Activated CD8-positive, alpha-beta T cell treated with anti-CD3 and anti-CD28 coated beads, Interleukin-2, amount 10 ng/mL, durations not matched to agents 7 days and 5 days (primary cell): ENCODE results near the gene HTRA3. TPM values are rescaled to one million over a fixed set of nuclear protein-coding genes. Genes with fewer than 3 reads are reported as not detected.

Source experiments
- ATAC-seq: fragments of 150-1000 bp; cut with Tn5 transposase; one replicate; pipeline ENCODE4 v1.10.0; 2021; ENCODE audit warnings: moderate library complexity
- CTCF ChIA-PET: fragments of 350-600 bp; sonication (Branson Sonifier 250); formaldehyde crosslinking; loops from one replicate; lab custom pipeline; 2021; ENCODE audit warnings: antibody characterized with exemption; lab: Charles Lee
- POLR2A ChIA-PET: fragments of 350-600 bp; sonication (Branson Sonifier 250); formaldehyde crosslinking; loops from one replicate; lab custom pipeline; 2021; ENCODE audit warnings: antibody characterized with exemption; lab: Charles Lee
- DNase-seq: peaks from one replicate; pipeline ENCODE4 v3.0.0-alpha.2; 2020
- H3K27ac Mint-ChIP-seq: one replicate; pipeline ENCODE4 v1.8.0; 2021; ENCODE audit warnings: mild to moderate bottlenecking, mixed read lengths
- H3K27me3 Mint-ChIP-seq: one replicate; pipeline ENCODE4 v1.8.0; 2021; ENCODE audit warnings: low read depth, mixed read lengths
- H3K36me3 Mint-ChIP-seq: one replicate; pipeline ENCODE4 v1.8.0; 2021; ENCODE audit warnings: low read depth, mixed read lengths
- H3K4me1 Mint-ChIP-seq: one replicate; pipeline ENCODE4 v1.8.0; 2021; ENCODE audit warnings: low read depth, mixed read lengths
- H3K4me3 Mint-ChIP-seq: one replicate; pipeline ENCODE4 v1.8.0; 2021; ENCODE audit warnings: mild to moderate bottlenecking, mixed read lengths
- H3K9me3 Mint-ChIP-seq: one replicate; pipeline ENCODE4 v1.8.0; 2022; ENCODE audit warnings: mixed read lengths; ENCODE audit not compliant: insufficient read depth
- total RNA-seq, 2 experiments: library from RNA; stranded (reverse); gene quantifications; one replicate each; pipeline ENCODE4 v1.2.3, GENCODE V29; 2021

Gene HTRA3
- total RNA-seq, 2 experiments from 2014 or later, result not detected

DNA sequence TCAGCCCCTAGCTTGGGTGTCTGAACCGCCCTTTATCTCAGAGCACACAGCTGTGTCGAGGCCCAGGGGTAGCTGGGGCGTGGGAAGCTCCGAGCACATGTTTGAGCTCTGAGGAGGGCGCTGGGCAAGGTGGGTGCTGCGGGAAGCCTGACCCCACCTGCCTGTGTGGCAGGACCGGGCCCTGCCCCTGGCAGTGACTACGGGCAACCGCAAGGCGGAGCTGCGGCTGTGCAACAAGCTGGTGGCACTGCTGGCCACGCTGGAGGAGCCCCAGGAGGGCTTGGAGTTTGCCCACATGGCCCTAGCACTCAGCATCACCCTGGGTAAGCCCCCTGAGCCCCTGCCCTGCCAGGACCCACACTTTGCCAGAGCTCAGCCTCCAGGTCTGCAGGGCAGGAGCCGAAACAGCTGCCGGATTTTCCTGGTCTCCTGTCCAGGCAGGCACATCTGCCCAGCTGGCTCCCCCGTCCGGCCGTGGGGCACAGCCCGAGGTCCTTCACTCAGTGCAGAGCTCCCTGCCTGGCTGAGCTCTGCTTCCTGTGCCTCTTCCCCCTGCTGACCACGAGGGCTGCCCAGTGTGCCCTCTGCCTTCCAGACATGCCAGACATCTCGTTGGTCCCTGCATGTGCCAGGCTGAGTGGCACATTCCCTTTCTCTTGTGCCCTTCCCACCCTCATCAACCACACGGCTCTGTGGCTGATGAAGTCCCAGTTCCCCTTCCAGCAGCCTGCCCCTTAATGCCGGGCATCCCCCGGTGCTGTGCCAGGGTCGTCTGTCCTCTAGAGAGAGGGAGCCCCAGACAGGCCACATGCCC, 33.2 kb upstream of the HTRA3 start:
- H3K4me1 Mint-ChIP-seq, result no peaks in the 10 kb centered on the region
- POLR2A ChIA-PET, result no interaction called here
- H3K27me3 Mint-ChIP-seq, result no peaks in the 10 kb centered on the region
- H3K4me3 Mint-ChIP-seq, result no peak overlapping the region
- CTCF ChIA-PET, result interaction anchor here (2.1 kb wide), 1 partner anchor 60 kb away, joined by 7 read pairs; no protein-coding TSS in a partner anchor
- ATAC-seq, result no peak
- DNase-seq, result no peak
- H3K27ac Mint-ChIP-seq, result no peak overlapping the region
- no peaks in the 10 kb centered on the region for H3K9me3 Mint-ChIP-seq
- peaks cover 2% of the 10 kb centered on the region for H3K36me3 Mint-ChIP-seq

DNA sequence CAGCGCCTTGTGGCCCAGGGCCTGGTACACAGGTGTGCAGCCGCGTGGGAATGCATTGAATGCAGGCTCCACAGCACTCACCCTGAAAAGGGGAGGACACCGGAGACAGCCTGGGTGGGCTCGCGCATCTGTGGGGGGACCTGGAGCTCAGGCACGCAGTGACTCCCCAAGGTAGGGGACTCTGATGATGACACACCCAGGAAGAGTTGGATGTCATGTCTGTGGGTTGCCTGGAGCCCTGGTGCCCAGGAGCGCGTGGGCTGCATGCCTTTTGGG, 32.7 kb upstream of the HTRA3 start:
- no peak for DNase-seq
- H3K9me3 Mint-ChIP-seq, result no peaks in the 10 kb centered on the region
- H3K36me3 Mint-ChIP-seq, result peaks cover 2% of the 10 kb centered on the region
- H3K4me1 Mint-ChIP-seq, result peaks cover 4% of the 10 kb centered on the region
- no peak for ATAC-seq
- no peaks in the 10 kb centered on the region for H3K27me3 Mint-ChIP-seq
- CTCF ChIA-PET, result interaction anchor here (2.1 kb wide), 1 partner anchor 60 kb away, joined by 7 read pairs; no protein-coding TSS in a partner anchor
- no peak overlapping the region for H3K27ac Mint-ChIP-seq
- POLR2A ChIA-PET, result no interaction called here
- H3K4me3 Mint-ChIP-seq, result no peak overlapping the region

DNA sequence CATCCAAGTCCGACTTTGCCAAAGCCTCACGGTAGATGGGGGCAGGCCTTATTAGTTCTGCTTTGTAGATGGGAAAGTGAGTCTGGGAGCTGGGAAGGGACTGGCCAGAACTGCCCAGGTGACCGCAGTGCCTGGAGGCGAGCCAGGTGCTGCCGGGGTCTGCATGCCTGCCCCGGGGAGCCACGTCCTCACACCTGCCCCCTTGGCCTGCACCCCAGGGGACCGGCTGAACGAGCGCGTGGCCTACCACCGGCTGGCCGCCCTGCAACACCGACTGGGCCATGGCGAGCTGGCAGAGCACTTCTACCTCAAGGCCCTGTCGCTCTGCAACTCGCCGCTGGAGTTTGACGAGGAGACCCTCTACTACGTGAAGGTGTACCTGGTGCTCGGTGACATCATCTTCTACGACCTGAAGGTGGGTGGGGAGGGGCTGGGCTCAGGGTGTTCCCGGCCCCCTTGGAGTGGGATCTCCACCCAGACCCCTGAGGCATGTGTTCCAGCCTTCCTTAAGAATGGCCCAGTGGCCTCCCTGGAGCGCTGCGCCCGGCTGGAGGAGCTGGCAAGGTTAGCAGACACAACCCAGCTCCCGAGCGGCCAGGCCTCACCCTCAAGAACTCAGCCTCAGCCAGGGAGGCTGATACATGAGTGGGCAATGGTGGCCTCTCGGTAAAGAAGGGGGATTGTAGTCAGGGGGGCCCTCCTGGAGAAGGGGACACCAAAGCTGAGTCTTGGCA, 32.1 kb upstream of the HTRA3 start:
- ChIA-PET POLR2A (no interaction called here), CTCF (interaction anchor here (2.1 kb wide), 1 partner anchor 61 kb away, joined by 7 read pairs; no protein-coding TSS in a partner anchor)
- Mint-ChIP-seq H3K27me3 (no peaks in the 10 kb centered on the region), H3K4me3 (no peak overlapping the region), H3K27ac (no peak overlapping the region), H3K9me3 (no peaks in the 10 kb centered on the region), H3K4me1 (peaks cover 5% of the 10 kb centered on the region), H3K36me3 (peaks cover 2% of the 10 kb centered on the region)
- DNase-seq (no peak), ATAC-seq (no peak)

DNA sequence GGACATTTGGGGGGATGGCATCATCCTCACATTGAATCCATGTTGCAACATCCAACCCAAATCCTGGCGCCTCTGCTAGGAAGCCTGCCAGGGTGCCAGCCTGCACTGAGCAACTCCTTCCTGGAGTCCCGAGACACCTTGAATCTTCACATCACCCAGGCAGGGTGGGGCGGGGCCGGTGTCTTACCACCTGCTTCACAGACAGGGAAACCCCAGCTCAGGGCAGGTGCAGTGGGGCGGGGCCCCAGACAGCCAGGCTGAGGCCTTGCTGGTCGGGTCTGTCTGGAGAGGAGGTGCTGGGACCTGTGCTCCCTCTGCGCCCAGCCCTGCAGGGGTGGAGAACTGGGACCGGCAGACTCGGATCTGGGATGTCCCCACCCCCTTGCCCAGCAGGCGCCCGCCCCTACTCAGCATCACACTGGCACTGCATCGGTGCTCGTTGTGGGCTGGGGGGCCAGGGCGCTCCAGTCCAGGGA, 31.5 kb upstream of the HTRA3 start:
- no peak overlapping the region for H3K27ac Mint-ChIP-seq
- H3K27me3 Mint-ChIP-seq, result no peaks in the 10 kb centered on the region
- no peak overlapping the region for H3K4me3 Mint-ChIP-seq
- H3K36me3 Mint-ChIP-seq, result peaks cover 2% of the 10 kb centered on the region
- H3K9me3 Mint-ChIP-seq, result no peaks in the 10 kb centered on the region
- H3K4me1 Mint-ChIP-seq, result peaks cover 5% of the 10 kb centered on the region
- DNase-seq (no peak), ATAC-seq (no peak)
- CTCF ChIA-PET, result no interaction called here
- POLR2A ChIA-PET, result no interaction called here

DNA sequence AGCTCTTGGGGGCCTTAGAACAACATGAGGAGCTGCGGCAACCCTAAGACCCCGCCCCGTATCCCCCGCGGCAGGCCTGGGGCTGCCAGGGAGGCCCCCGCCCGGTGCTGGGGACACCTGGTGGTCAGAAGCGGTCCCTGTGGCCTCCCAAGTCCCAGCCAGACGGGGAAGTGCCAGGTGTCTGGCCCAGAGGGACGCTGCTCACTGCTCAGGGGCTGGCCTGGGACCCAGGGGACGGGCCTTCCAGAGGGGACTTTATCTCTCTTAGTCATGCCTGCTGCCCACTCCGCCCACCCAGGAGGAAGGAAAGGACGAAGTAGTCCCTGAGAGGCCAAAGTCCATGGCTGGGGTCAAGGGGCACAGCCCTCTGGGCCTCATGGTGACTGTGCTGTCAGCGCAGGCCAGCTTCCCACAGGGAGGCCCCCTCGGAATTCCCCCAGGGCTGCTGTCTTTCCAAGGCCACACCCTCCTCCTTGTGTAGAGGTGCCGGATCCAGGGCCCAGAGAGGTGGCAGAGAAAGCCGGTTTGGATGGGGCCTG, 31.0 kb upstream of the HTRA3 start:
- DNase-seq, result no peak
- ChIA-PET CTCF (no interaction called here), POLR2A (interaction anchor here (0.6 kb wide), 1 partner anchor 91 kb away, joined by 3 read pairs; no protein-coding TSS in a partner anchor)
- H3K27me3 Mint-ChIP-seq, result no peaks in the 10 kb centered on the region
- H3K36me3 Mint-ChIP-seq, result peaks cover 2% of the 10 kb centered on the region
- H3K9me3 Mint-ChIP-seq, result no peaks in the 10 kb centered on the region
- ATAC-seq, result no peak
- H3K4me1 Mint-ChIP-seq, result peaks cover 5% of the 10 kb centered on the region
- no peak overlapping the region for H3K27ac Mint-ChIP-seq
- H3K4me3 Mint-ChIP-seq, result no peak overlapping the region

DNA sequence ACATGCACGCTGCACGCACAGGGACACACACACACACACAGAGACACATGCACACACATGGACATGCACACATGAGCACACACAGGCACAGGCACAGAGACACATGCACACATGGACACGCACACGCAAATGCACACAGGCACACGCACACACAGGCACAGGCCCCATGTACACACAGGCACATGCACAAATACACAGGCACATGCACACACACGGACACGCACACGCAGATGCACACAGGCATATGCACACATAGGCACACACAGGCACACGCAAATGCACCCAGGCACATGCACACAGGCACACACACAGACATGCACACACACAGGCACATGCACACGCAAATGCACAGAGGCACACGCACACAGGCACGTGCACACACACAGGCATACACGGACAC, 30.3 kb upstream of the HTRA3 start:
- Mint-ChIP-seq H3K4me1 (peaks cover 5% of the 10 kb centered on the region), H3K4me3 (no peak overlapping the region), H3K36me3 (peaks cover 2% of the 10 kb centered on the region), H3K9me3 (no peaks in the 10 kb centered on the region), H3K27me3 (no peaks in the 10 kb centered on the region), H3K27ac (no peak overlapping the region)
- CTCF ChIA-PET, result no interaction called here
- no peak for ATAC-seq
- no peak for DNase-seq
- POLR2A ChIA-PET, result interaction anchor here (0.6 kb wide), 1 partner anchor 92 kb away, joined by 3 read pairs; no protein-coding TSS in a partner anchor

DNA sequence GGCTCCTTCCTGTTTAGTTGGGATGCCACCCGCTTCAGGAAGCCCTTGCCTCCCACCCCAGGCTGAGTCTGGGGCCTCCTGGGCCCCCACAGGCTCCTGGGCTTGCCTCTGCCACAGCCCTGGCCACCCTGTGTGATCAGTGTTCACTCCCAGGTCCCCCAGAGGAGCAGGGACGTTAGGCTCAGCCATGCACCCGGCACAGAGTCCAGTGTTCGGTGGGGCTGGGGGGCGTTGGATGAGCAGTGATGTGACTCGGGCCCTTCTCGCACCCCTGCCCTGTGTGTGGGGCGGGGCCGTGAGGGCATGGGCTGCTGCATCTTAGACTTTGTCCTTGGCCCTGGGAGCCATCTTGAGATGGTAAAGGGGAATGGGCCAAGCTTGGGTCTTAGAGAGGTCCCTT, 29.9 kb upstream of the HTRA3 start:
- CTCF ChIA-PET, result no interaction called here

DNA sequence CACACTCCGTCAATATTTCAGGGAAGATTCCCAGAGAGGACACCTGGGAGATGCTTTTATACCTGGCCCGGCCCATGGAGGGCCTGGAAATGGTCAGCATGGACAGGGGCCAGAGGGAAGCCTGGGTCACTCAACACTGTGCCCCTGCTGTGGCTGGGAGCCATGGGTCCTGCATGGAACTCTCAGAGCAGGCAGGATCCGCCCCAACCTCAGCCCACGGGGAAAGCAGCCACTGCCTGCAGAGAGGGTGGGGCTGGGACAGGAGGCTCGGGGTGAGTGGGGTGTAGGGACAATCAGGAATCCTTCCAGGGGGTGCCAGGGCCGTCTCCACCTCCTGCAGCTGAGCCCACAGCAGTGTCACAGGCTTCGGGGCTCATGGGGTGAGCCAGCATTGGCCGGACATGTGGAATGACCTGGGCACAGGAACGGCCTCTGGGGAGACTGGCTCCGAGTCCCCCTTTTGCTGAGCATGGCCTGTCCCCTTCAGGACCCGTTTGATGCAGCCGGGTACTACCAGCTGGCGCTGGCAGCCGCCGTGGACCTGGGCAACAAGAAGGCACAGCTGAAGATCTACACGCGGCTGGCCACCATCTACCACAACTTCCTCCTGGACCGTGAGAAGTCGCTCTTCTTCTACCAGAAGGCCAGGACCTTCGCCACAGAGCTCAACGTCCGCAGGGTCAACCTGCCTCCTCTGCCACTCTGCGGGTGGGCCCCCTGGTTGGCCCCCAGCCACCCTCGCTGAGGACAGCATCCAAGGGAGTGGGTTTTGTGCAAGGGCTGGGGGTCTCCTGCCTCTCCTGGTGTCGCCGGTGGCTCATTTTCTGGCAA, 29.1 kb upstream of the HTRA3 start:
- no peaks in the 10 kb centered on the region for H3K27me3 Mint-ChIP-seq
- DNase-seq, result no peak
- no peaks in the 10 kb centered on the region for H3K9me3 Mint-ChIP-seq
- POLR2A ChIA-PET, result no interaction called here
- H3K4me1 Mint-ChIP-seq, result peaks cover 5% of the 10 kb centered on the region
- H3K36me3 Mint-ChIP-seq, result no peaks in the 10 kb centered on the region
- no peak for ATAC-seq
- CTCF ChIA-PET, result interaction anchor here (1.1 kb wide), 1 partner anchor 64 kb away, joined by 3 read pairs; no protein-coding TSS in a partner anchor
- no peak overlapping the region for H3K4me3 Mint-ChIP-seq
- H3K27ac Mint-ChIP-seq, result no peak overlapping the region

More for the DNA sequence above, 29.9 kb upstream of the HTRA3 start:
- Mint-ChIP-seq H3K27me3 (no peaks in the 10 kb centered on the region), H3K9me3 (no peaks in the 10 kb centered on the region), H3K36me3 (peaks cover under 1% of the 10 kb centered on the region), H3K4me3 (no peak overlapping the region), H3K4me1 (peaks cover 5% of the 10 kb centered on the region), H3K27ac (no peak overlapping the region)
- POLR2A ChIA-PET, result no interaction called here
- ATAC-seq (no peak), DNase-seq (no peak)

DNA sequence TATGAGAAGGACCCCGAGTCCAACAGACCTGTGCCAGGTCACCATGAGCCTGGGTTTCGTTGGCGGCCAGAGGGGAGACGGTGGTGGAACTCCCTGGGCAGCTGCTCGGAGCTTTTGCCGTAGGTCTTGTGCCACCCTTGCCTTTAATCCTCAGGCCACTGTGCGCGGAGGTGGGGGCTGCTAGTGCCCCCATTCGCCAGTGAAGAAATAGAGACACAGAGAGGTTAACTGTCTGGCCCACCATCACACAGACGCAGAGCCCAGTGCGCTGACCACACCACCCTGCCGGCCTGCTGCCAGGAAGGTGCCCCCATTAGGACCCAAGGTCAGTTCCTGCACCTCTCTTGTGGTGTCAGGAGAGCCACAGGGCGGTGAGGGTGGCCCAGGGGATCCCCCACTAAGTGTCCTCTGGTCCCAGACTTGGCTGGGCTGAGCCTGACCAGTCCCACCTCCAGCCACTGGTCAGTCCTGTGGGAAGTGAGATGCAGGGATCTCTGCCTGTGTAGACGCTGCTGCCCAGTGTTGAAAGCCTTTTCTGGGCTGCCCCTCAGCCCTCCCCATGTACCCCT, 28.3 kb upstream of the HTRA3 start:
- ChIA-PET CTCF (interaction anchor here (0.8 to 2.5 kb wide), 7 partner anchors 13 to 195 kb away, joined by 3 to 20 read pairs (median 6); no protein-coding TSS in a partner anchor), POLR2A (no interaction called here)
- Mint-ChIP-seq H3K27ac (no peak overlapping the region), H3K4me1 (peaks cover 5% of the 10 kb centered on the region), H3K4me3 (no peak overlapping the region), H3K27me3 (no peaks in the 10 kb centered on the region), H3K9me3 (no peaks in the 10 kb centered on the region), H3K36me3 (no peaks in the 10 kb centered on the region)
- DNase-seq (no peak), ATAC-seq (no peak)

DNA sequence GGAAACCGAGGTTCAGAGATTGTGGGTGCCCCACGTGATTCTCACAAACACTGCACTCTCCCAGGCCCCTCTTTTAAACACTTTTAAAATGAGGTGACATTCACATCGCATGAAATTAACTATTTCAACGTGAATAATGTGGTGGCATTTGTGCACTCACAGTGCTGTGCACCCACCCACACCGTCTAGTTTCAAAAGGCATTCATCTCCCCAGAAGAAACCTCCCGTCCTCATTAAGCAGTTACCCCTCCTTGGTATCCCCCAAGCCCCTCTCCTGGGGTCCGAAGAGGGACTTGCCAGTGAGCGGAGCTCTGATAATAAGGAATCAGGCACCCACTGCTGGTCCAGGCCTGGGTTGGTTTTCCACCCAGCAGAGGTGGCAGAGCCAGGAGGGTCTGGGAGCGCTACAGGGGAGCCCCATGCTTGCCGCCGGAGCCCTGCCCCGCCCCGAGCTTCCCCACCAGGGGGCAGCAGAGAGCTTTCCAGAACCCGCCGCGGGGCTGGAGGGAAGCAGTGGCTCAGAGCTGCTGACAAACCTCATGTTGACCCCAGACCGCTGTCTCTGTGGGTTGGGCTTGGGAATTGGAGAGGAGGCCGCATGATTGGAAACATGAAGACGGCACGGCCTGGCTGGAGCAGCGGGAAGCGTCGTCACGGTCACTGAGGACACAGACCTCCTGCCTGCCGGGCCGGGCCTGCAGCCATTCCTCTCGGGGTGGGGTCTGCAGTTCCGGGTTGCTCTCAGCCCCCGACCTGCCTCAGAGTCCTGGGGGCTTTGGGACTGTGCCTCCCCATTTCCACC, 27.5 kb upstream of the HTRA3 start:
- ChIA-PET CTCF (interaction anchor here (0.6 to 2.5 kb wide), 19 partner anchors 12 to 194 kb away, joined by 3 to 20 read pairs (median 4); partner anchors contain the start of gene SH3TC1), POLR2A (no interaction called here)
- no peak overlapping the region for H3K27ac Mint-ChIP-seq
- H3K9me3 Mint-ChIP-seq, result no peaks in the 10 kb centered on the region
- H3K4me3 Mint-ChIP-seq, result no peak overlapping the region
- DNase-seq (peak; percentile 81), ATAC-seq (peak; percentile 88)
- peaks cover 5% of the 10 kb centered on the region for H3K4me1 Mint-ChIP-seq
- H3K27me3 Mint-ChIP-seq, result no peaks in the 10 kb centered on the region
- no peaks in the 10 kb centered on the region for H3K36me3 Mint-ChIP-seq
